Kidney (tissue), 14 donors: ENCODE results near the gene TCEA3. TPM values are rescaled to one million over a fixed set of nuclear protein-coding genes. Genes with fewer than 3 reads are reported as not detected.

Experiments used
- DNase-seq, 5 donors: peaks; one replicate each; pipeline ENCODE4 v3.0.0-alpha.2; 2013 to 2020
- FAIRE-seq: peaks from 2 replicates; lab custom pipeline; 2012; peaks lifted over from hg19 to GRCh38; lab: Jason Lieb, UNC
- H3K27ac ChIP-seq, 2 donors: one replicate each; pipeline ENCODE4 v1.7.0; 2013; ENCODE audit warnings: low read depth in 2 of 2, low read length in 2 of 2, inconsistent platforms in 1 of 2
- H3K27me3 ChIP-seq: one replicate; pipeline ENCODE4 v1.7.1; 2013; ENCODE audit warnings: low read length, inconsistent platforms; ENCODE audit not compliant: control insufficient read depth, insufficient read depth
- H3K36me3 ChIP-seq, 3 donors: one replicate each; pipeline versions ENCODE4 v1.7.0 to v1.7.1; 2013; ENCODE audit warnings: low read length in 3 of 3, control low read depth in 1 of 3, inconsistent platforms in 1 of 3; ENCODE audit not compliant: insufficient read depth in 3 of 3, control insufficient read depth in 2 of 3
- H3K4me1 ChIP-seq, 3 donors: one replicate each; pipeline versions ENCODE4 v1.7.0 to v1.7.1; 2013; ENCODE audit warnings: low read length in 3 of 3, inconsistent platforms in 1 of 3, low read depth in 1 of 3; ENCODE audit not compliant: control insufficient read depth in 2 of 3, insufficient read depth in 2 of 3
- H3K4me3 ChIP-seq, 3 donors: one replicate each; pipeline versions ENCODE4 v1.7.0 to v1.8.1; 2013; ENCODE audit warnings: low read length in 3 of 3, control low read depth in 1 of 3, inconsistent platforms in 1 of 3
- H3K9ac ChIP-seq, 3 donors: one replicate each; pipeline versions ENCODE4 v1.7.0 to v1.7.1; 2013; ENCODE audit warnings: low read length in 3 of 3, control low read depth in 1 of 3, inconsistent platforms in 1 of 3
- H3K9me3 ChIP-seq, 3 donors: one replicate each; pipeline versions ENCODE4 v1.7.0 to v1.7.1; 2013; ENCODE audit warnings: low read length in 3 of 3, control low read depth in 1 of 3, inconsistent platforms in 1 of 3; ENCODE audit not compliant: control insufficient read depth in 2 of 3, insufficient read depth in 1 of 3
- intact Hi-C: fragments of 100-400 bp; cut with DNase I; formaldehyde crosslinking; loops from one replicate; pipeline ENCODE4 v1.11.1; 2022
- polyA plus RNA-seq: library from polyadenylated mRNA; stranded (reverse); fragments of 350-450 nt; fragmentation: Illumina TruSeq; extraction: RNeasy Lipid Tissue Mini Kit (QIAGEN cat#74804); gene quantifications from one replicate; pipeline ENCODE4 v1.2.3, GENCODE V29; 2014; ENCODE audit warnings: low read depth, low replicate concordance; ENCODE audit not compliant: insufficient read depth
- total RNA-seq: library from RNA; stranded (reverse); fragmentation: NEBNext Ultra II Directional; extraction: Animal tissue kit (Norgen Biotek cat#: 25700); gene quantifications from one replicate; pipeline ENCODE4 v1.2.1, GENCODE V29; 2021
- TF ChIP-seq, protein P1 (sequence below): IDR thresholded peaks from 3 replicates; pipeline ENCODE4 v1.5.1; 2012; ENCODE audit warnings: mild to moderate bottlenecking, moderate library complexity, borderline replicate concordance; ENCODE audit not compliant: insufficient read depth; ENCODE audit errors: extremely low read depth
- donor health status: control.
- donor health status: control.
- donor health status: control.
- donor health status: control.
- donor health status: control.
- donor health status: DM: yes; HTN: yes; CAD: no.
- donor health status: Normal renal cell carcinoma (clear cell type).

Gene TCEA3
- total and polyA plus RNA-seq, 2 donors from 2014 or later: 46.3 to 93.2 TPM

DNA sequence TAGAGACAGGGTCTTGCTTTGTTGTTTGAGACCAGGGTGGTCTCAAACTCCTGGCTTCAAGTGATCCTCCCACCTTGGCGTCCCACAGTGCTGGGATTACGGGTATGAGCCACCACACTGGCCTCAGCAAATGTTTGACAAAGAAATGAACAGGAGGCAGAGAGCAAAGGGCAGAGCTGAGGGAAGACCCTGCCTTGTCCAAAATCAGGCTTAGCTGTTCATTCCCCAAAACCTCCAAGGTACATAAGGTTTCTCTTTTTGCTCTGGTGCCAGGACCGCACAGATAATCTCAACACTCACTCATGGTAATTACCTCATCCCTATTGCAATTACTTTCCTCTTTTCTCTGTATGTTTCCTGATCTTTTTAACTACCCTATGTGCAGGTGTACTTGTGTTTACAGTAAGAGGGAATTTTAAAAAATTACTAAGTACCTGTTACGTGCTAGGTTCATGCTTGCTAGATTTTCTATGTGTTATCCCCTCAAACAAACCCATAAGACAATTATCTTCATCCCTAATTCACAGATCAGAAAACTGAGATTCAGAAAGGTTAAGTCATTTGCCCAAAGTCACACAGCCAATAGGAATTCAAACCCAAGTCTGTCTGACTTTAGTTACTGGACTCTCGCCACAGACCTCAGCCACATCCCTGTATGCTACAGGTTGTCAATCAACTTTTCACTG lies 47.9 kb upstream of the TCEA3 start:
- intact Hi-C loops: no loop called here
- FAIRE-seq: no peak
- peaks cover 0 to 34% (median 26%) of the 10 kb centered on the region in 3 donors for H3K4me1 ChIP-seq
- peak overlapping the region; percentile 71 to 77 for H3K27ac ChIP-seq
- peak overlapping the region in 1 of 3 donors; percentile 5 for H3K9ac ChIP-seq
- no peak for DNase-seq
- no peaks in the 10 kb centered on the region for H3K36me3 ChIP-seq
- TF ChIP-seq, protein P1, sequence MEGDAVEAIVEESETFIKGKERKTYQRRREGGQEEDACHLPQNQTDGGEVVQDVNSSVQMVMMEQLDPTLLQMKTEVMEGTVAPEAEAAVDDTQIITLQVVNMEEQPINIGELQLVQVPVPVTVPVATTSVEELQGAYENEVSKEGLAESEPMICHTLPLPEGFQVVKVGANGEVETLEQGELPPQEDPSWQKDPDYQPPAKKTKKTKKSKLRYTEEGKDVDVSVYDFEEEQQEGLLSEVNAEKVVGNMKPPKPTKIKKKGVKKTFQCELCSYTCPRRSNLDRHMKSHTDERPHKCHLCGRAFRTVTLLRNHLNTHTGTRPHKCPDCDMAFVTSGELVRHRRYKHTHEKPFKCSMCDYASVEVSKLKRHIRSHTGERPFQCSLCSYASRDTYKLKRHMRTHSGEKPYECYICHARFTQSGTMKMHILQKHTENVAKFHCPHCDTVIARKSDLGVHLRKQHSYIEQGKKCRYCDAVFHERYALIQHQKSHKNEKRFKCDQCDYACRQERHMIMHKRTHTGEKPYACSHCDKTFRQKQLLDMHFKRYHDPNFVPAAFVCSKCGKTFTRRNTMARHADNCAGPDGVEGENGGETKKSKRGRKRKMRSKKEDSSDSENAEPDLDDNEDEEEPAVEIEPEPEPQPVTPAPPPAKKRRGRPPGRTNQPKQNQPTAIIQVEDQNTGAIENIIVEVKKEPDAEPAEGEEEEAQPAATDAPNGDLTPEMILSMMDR: no peak
- no peaks in the 10 kb centered on the region for H3K27me3 ChIP-seq
- H3K4me3 ChIP-seq: no peak overlapping the region
- no peaks in the 10 kb centered on the region for H3K9me3 ChIP-seq

GRCh38 chr1:23471473-23472075 lies 47.0 kb upstream of the TCEA3 start:
- Histone ChIP-seq H3K4me3 (no peak overlapping the region), H3K4me1 (peaks cover 0 to 34% (median 26%) of the 10 kb centered on the region in 3 donors), H3K9me3 (no peaks in the 10 kb centered on the region), H3K27me3 (no peaks in the 10 kb centered on the region), H3K27ac (no peak overlapping the region), H3K36me3 (no peaks in the 10 kb centered on the region), H3K9ac (no peak overlapping the region)
- DNase-seq: no peak
- TF ChIP-seq, protein P1: no peak
- FAIRE-seq: no peak
- intact Hi-C loops: no loop called here

- H3K4me1 ChIP-seq: peaks cover 0 to 34% (median 26%) of the 10 kb centered on the region in 3 donors
- TF ChIP-seq, protein P1: no peak
- no peaks in the 10 kb centered on the region for H3K9me3 ChIP-seq
- no peak for FAIRE-seq
- no peak overlapping the region for H3K27ac ChIP-seq
- H3K36me3 ChIP-seq: no peaks in the 10 kb centered on the region
- no peak overlapping the region for H3K9ac ChIP-seq
- intact Hi-C loops: no loop called here
- H3K27me3 ChIP-seq: no peaks in the 10 kb centered on the region
- no peak overlapping the region for H3K4me3 ChIP-seq
- peak in 1 of 5 donors; percentile 80 for DNase-seq
Measured at GRCh38 chr1:23470282-23471070, 45.9 kb upstream of the TCEA3 start.
